Nephron progenitor cell (in vitro differentiated cells): ENCODE data around the gene CDKAL1.

Experiments
- DNase-seq: peaks from one replicate; pipeline ENCODE4 v3.0.0; 2021
- H3K27ac Mint-ChIP-seq: 2 replicates; pipeline ENCODE4 v1.8.0; 2021; ENCODE audit warnings: mild to moderate bottlenecking, moderate library complexity, mixed read lengths
- H3K27me3 Mint-ChIP-seq: 2 replicates; pipeline ENCODE4 v1.8.0; 2021; ENCODE audit warnings: mild to moderate bottlenecking, low read depth, mixed read lengths; ENCODE audit not compliant: poor library complexity
- H3K36me3 Mint-ChIP-seq: 2 replicates; pipeline ENCODE4 v1.8.0; 2021; ENCODE audit warnings: low read depth, mixed read lengths
- H3K4me1 Mint-ChIP-seq: 2 replicates; pipeline ENCODE4 v1.8.0; 2021; ENCODE audit warnings: mixed read lengths
- H3K4me3 Mint-ChIP-seq: 2 replicates; pipeline ENCODE4 v1.8.0; 2021; ENCODE audit warnings: mild to moderate bottlenecking, moderate library complexity, mixed read lengths
- H3K9me3 Mint-ChIP-seq: 2 replicates; pipeline ENCODE4 v1.8.0; 2021; ENCODE audit warnings: mild to moderate bottlenecking, moderate library complexity, mixed read lengths
- CTCF ChIP-seq: fragments of 200-600 bp; sonication (generic); IDR thresholded peaks from 2 replicates; pipeline ENCODE4 v1.5.0; 2021; ENCODE audit warnings: antibody characterized with exemption

The CDKAL1 gene

DNA sequence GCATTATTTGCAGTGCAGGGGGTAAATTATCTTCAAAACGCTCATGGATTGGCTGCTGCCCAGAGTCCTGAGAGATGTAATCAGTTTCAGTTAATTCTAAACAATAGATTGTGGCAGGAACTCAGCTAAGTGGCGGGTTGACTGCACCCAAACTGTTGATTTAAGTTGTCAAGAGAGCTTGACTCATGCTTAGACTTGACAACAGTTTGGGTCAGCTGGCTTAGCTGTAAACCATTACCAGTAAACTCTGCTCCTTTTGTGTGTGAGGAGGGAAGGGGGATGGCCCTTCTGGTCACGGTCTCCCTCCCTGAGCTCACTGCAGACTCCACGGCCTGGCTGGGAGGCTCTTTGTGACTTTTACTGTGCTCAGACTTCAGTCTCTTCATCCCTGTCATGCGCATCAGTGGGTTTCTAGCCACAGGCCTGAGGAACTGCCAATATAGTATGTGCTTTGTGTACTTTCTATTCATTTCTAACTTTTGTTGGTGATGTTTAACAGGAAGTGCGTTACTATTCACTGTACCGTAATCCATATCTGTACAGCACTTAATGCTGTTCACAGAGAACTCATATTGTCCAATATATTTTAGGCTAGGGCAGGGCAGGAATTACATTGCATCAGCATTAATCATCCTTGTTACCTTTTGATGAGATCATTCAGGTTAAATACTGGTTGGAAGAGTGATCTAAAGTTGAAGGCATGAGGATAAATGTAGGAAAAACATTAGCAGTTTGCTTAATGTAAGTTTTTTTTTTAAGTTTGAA, 488.3 kb downstream of the CDKAL1 start:
- Mint-ChIP-seq H3K9me3 (peaks cover 4% of the 10 kb centered on the region), H3K4me1 (peaks cover 19% of the 10 kb centered on the region), H3K36me3 (peaks cover 9% of the 10 kb centered on the region), H3K27ac (peak overlapping the region; percentile 75), H3K4me3 (no peak overlapping the region), H3K27me3 (no peaks in the 10 kb centered on the region)
- TF ChIP-seq CTCF = no peak
- DNase-seq = peak; percentile 19

DNA sequence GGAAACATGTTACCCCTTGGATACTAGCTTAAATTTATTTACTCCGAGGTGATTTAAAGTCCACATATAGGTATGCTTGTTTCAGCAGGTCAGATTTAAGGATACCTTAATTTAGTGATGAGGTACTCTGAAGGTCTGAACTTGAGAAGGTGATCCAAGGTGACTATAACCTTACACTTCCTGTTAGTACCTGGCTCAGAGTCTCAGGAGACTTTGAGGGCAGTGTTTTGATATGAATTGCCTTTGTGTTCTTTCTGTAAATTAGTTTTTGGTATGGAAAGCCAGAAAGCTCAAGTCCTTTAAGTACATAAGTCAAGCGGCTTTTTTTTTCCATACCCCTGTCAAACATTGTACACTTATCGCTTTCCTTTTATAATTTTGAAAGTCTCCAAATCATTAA, 489.0 kb downstream of the CDKAL1 start:
- no peak for DNase-seq
- Mint-ChIP-seq H3K36me3 (peaks cover 13% of the 10 kb centered on the region), H3K27ac (no peak overlapping the region), H3K27me3 (no peaks in the 10 kb centered on the region), H3K4me3 (no peak overlapping the region), H3K4me1 (peaks cover 19% of the 10 kb centered on the region), H3K9me3 (peaks cover 7% of the 10 kb centered on the region)
- no peak for TF ChIP-seq CTCF

DNA sequence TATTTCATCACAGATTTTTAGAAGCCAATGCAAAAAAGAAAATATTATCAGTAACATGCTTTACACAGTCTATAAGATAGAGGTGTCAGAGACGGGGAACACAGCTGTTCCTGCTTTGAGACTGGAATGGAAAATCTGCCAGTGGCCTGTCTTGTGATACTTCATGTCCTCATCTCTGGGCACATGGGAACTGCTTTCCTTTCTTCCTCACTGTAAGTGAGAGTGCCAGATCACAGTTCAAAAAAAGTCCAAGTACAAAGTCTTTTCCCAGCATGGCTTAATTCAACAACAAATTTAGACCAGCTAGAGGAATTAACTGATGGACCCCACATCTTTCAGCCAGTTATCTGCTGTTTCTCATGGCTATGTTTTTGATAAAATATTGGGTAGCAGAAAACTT, 490.4 kb downstream of the CDKAL1 start:
- H3K9me3 Mint-ChIP-seq = peaks cover 7% of the 10 kb centered on the region
- H3K4me3 Mint-ChIP-seq = no peak overlapping the region
- H3K36me3 Mint-ChIP-seq = peaks cover 26% of the 10 kb centered on the region
- no peaks in the 10 kb centered on the region for H3K27me3 Mint-ChIP-seq
- no peak for DNase-seq
- no peak overlapping the region for H3K27ac Mint-ChIP-seq
- TF ChIP-seq CTCF = no peak
- H3K4me1 Mint-ChIP-seq = peaks cover 19% of the 10 kb centered on the region

- H3K4me1 Mint-ChIP-seq = peaks cover 19% of the 10 kb centered on the region
- no peak for DNase-seq
- peaks cover 39% of the 10 kb centered on the region for H3K36me3 Mint-ChIP-seq
- no peak overlapping the region for H3K4me3 Mint-ChIP-seq
- no peak for TF ChIP-seq CTCF
- H3K27ac Mint-ChIP-seq = no peak overlapping the region
- no peaks in the 10 kb centered on the region for H3K27me3 Mint-ChIP-seq
- peaks cover 11% of the 10 kb centered on the region for H3K9me3 Mint-ChIP-seq
Observed at GRCh38 chr6:21026576-21027273, 492.5 kb downstream of the CDKAL1 start.

DNA sequence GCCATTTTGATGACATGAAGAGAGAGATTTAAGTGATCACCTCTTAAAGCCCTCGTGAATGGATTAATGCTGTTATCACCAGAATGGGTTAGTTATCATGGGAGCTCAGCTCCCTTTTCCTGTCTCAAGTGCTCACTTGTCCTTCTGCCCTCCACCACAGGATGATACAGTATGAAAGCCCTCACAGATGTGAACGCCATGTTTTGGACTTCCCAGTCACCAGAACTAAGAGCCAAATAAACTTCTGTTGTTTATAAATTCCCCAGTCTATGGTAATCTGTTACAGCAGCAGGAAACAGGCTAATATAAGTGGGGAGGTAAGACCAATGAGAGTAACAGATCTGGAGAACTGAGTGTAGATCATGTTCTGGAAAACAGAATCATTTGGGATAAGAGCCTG, 493.2 kb downstream of the CDKAL1 start:
- Mint-ChIP-seq H3K9me3 (peaks cover 11% of the 10 kb centered on the region), H3K27me3 (no peaks in the 10 kb centered on the region), H3K4me1 (peaks cover 12% of the 10 kb centered on the region), H3K36me3 (peaks cover 43% of the 10 kb centered on the region), H3K27ac (no peak overlapping the region), H3K4me3 (no peak overlapping the region)
- TF ChIP-seq CTCF = no peak
- DNase-seq = no peak
